IMR-90 (cell line): ENCODE results near the gene IL13RA1. TPM values are rescaled to one million over a fixed set of nuclear protein-coding genes. Genes with fewer than 3 reads are reported as not detected.

ENCODE experiments used
- ATAC-seq: fragments of 200-7000 bp; cut with Tn5 transposase; 2 replicates; pipeline ENCODE4 v1.9.1; 2020; ENCODE audit warnings: low read depth, mild to moderate bottlenecking, moderate library complexity
- BruUV-seq: library from RNA; stranded (reverse); fragments of 400-500 nt; replicated peaks from 2 replicates; lab custom pipeline; 2021; lab: Mats Ljungman, UMichigan
- CTCF ChIA-PET: fragments of 300-600 bp; formaldehyde crosslinking; extraction: SDS; loops from one replicate; lab custom pipeline; 2021; ENCODE audit warnings: antibody characterized with exemption; lab: Yijun Ruan, JAX
- POLR2A ChIA-PET: fragments of 300-600 bp; sonication (Branson Sonifier 250); formaldehyde crosslinking; loops from one replicate; lab custom pipeline; 2022; ENCODE audit warnings: antibody characterized with exemption; ENCODE audit not compliant: unreplicated experiment; lab: Charles Lee
- DNase-seq: peaks from one replicate; pipeline ENCODE4 v3.0.0; 2013
- H2AFZ ChIP-seq: replicated peaks from 2 replicates; pipeline ENCODE3; 2013; ENCODE audit warnings: low read length, mild to moderate bottlenecking; ENCODE audit not compliant: poor library complexity
- H2AK5ac ChIP-seq: 2 replicates; pipeline ENCODE4 v1.6.1; 2013; ENCODE audit warnings: low read depth, low read length, inconsistent platforms
- H2AK9ac ChIP-seq: replicated peaks from 2 replicates; pipeline ENCODE3; 2013; ENCODE audit warnings: mild to moderate bottlenecking, low read depth, low read length, moderate library complexity; ENCODE audit not compliant: poor library complexity
- H2BK120ac ChIP-seq: 2 replicates; pipeline ENCODE4 v1.6.1; 2013; ENCODE audit warnings: low read depth, low read length, inconsistent platforms
- H2BK15ac ChIP-seq: 3 replicates; pipeline ENCODE4 v1.6.1; 2013; ENCODE audit warnings: low read depth, low read length, inconsistent platforms
- H2BK20ac ChIP-seq: 2 replicates; pipeline ENCODE4 v1.6.1; 2013; ENCODE audit warnings: low read depth, mild to moderate bottlenecking, inconsistent platforms, low read length, moderate library complexity
- H2BK5ac ChIP-seq: 2 replicates; pipeline ENCODE4 v1.6.1; 2013; ENCODE audit warnings: mild to moderate bottlenecking, low read depth, low read length, inconsistent platforms; ENCODE audit not compliant: poor library complexity, severe bottlenecking
- H3K14ac ChIP-seq: replicated peaks from 2 replicates; pipeline ENCODE4 v1.6.1; 2013; ENCODE audit warnings: low read depth, low read length, inconsistent platforms
- H3K18ac ChIP-seq: 2 replicates; pipeline ENCODE4 v1.6.1; 2013; ENCODE audit warnings: low read depth, low read length, control low read depth
- H3K23ac ChIP-seq: 2 replicates; pipeline ENCODE4 v1.6.1; 2013; ENCODE audit warnings: low read depth, low read length, inconsistent platforms
- H3K27ac ChIP-seq: 2 replicates; pipeline ENCODE4 v1.5.1; 2013; ENCODE audit warnings: mild to moderate bottlenecking, control low read depth, low read length; ENCODE audit not compliant: insufficient read depth
- H3K27me3 ChIP-seq: 2 replicates; pipeline ENCODE4 v1.6.1; 2013; ENCODE audit warnings: low read length; ENCODE audit not compliant: control insufficient read depth, insufficient read depth
- H3K36me3 ChIP-seq: 2 replicates; pipeline ENCODE4 v1.6.1; 2013; ENCODE audit warnings: low read length, mixed read lengths; ENCODE audit not compliant: control insufficient read depth, insufficient read depth
- H3K4ac ChIP-seq: 2 replicates; pipeline ENCODE4 v1.6.1; 2013; ENCODE audit warnings: low read depth, low read length, inconsistent platforms
- H3K4me1 ChIP-seq: 2 replicates; pipeline ENCODE4 v1.6.1; 2013; ENCODE audit warnings: low read length, mixed read lengths; ENCODE audit not compliant: control insufficient read depth, insufficient read depth
- H3K4me2 ChIP-seq: 2 replicates; pipeline ENCODE4 v1.6.1; 2013; ENCODE audit warnings: low read depth, mild to moderate bottlenecking, control low read depth, low read length, moderate library complexity
- H3K4me3 ChIP-seq: 2 replicates; pipeline ENCODE4 v1.5.1; 2013; ENCODE audit warnings: low read depth, mild to moderate bottlenecking, control low read depth, low read length, moderate library complexity; ENCODE audit not compliant: insufficient read depth
- H3K56ac ChIP-seq: 2 replicates; pipeline ENCODE4 v1.6.1; 2013; ENCODE audit warnings: low read length, inconsistent platforms; ENCODE audit not compliant: insufficient read depth; ENCODE audit errors: extremely low read depth
- H3K79me1 ChIP-seq, 2 experiments: 2 replicates each; pipeline ENCODE4 v1.6.1; 2013; ENCODE audit warnings: low read length in 2 of 2, inconsistent platforms in 1 of 2, low read depth in 1 of 2
- H3K9ac ChIP-seq: 2 replicates; pipeline ENCODE4 v1.6.1; 2013; ENCODE audit warnings: low read depth, low read length, control low read depth
- H3K9me1 ChIP-seq: 2 replicates; pipeline ENCODE4 v1.6.1; 2013; ENCODE audit warnings: low read length, inconsistent platforms; ENCODE audit not compliant: insufficient read depth
- H3K9me3 ChIP-seq: 2 replicates; pipeline ENCODE4 v1.6.1; 2013; ENCODE audit warnings: low read length; ENCODE audit not compliant: control insufficient read depth, insufficient read depth
- H4K20me1 ChIP-seq: 2 replicates; pipeline ENCODE4 v1.6.1; 2013; ENCODE audit warnings: low read length, inconsistent platforms; ENCODE audit not compliant: insufficient read depth
- H4K5ac ChIP-seq: 2 replicates; pipeline ENCODE4 v1.6.1; 2013; ENCODE audit warnings: mild to moderate bottlenecking, low read depth, low read length, control low read depth
- H4K8ac ChIP-seq, 2 experiments: 2 replicates each; pipeline ENCODE4 v1.6.1; 2013; ENCODE audit warnings: low read depth in 2 of 2, low read length in 2 of 2, control low read depth in 1 of 2, inconsistent platforms in 1 of 2
- H4K91ac ChIP-seq: 2 replicates; pipeline ENCODE4 v1.6.1; 2013; ENCODE audit warnings: low read depth, low read length, inconsistent platforms; ENCODE audit not compliant: insufficient read depth
- BHLHE40 ChIP-seq: fragments of 150-350 bp; IDR thresholded peaks from 2 replicates; pipeline ENCODE4 v1.6.1; 2016; ENCODE audit warnings: mild to moderate bottlenecking, low read depth, low read length
- CEBPB ChIP-seq: IDR thresholded peaks from 2 replicates; pipeline ENCODE4 v1.6.1; 2012; ENCODE audit warnings: low read depth, low read length, improper control_type of control experiment
- CHD1 ChIP-seq: IDR thresholded peaks from 2 replicates; pipeline ENCODE4 v1.6.1; 2012; ENCODE audit warnings: low read depth, low read length, improper control_type of control experiment
- CTCF ChIP-seq: conservative IDR thresholded peaks from 2 replicates; pipeline ENCODE4 v1.5.1; 2012; ENCODE audit warnings: mild to moderate bottlenecking, low read depth, low read length, improper control_type of control experiment
- FOS ChIP-seq: fragments of 150-350 bp; IDR thresholded peaks from 2 replicates; pipeline ENCODE4 v1.6.1; 2016; ENCODE audit warnings: low read depth, low read length
- MAFK ChIP-seq: IDR thresholded peaks from 2 replicates; pipeline ENCODE4 v1.6.1; 2012; ENCODE audit warnings: low read depth, low read length, improper control_type of control experiment
- MAZ ChIP-seq: IDR thresholded peaks from 2 replicates; pipeline ENCODE4 v1.6.1; 2012; ENCODE audit warnings: low read depth, mild to moderate bottlenecking, low read length, improper control_type of control experiment, moderate library complexity, borderline replicate concordance
- MXI1 ChIP-seq: IDR thresholded peaks from 2 replicates; pipeline ENCODE4 v1.6.1; 2012; ENCODE audit warnings: low read depth, mild to moderate bottlenecking, low read length, moderate library complexity, borderline replicate concordance
- NFE2L2 ChIP-seq: fragments of 150-350 bp; IDR thresholded peaks from 2 replicates; pipeline ENCODE4 v1.6.1; 2016; ENCODE audit warnings: low read depth, mild to moderate bottlenecking, low read length
- POLR2A ChIP-seq: IDR thresholded peaks from 2 replicates; pipeline ENCODE4 v1.6.1; 2012; ENCODE audit warnings: mild to moderate bottlenecking, low read depth, low read length
- RAD21 ChIP-seq: IDR thresholded peaks from 2 replicates; pipeline ENCODE4 v1.6.1; 2012; ENCODE audit warnings: low read length, improper control_type of control experiment
- RCOR1 ChIP-seq: IDR thresholded peaks from 2 replicates; pipeline ENCODE4 v1.6.1; 2012; ENCODE audit warnings: mild to moderate bottlenecking, low read length, improper control_type of control experiment; ENCODE audit not compliant: insufficient replicate concordance
- RFX5 ChIP-seq: IDR thresholded peaks from 2 replicates; pipeline ENCODE4 v1.8.0; 2012; ENCODE audit warnings: low read depth, mild to moderate bottlenecking, low read length, moderate library complexity
- SMC3 ChIP-seq: fragments of 150-350 bp; IDR thresholded peaks from 2 replicates; pipeline ENCODE4 v1.6.1; 2016; ENCODE audit warnings: low read depth, mild to moderate bottlenecking, antibody characterized with exemption, low read length, moderate library complexity
- USF2 ChIP-seq: fragments of 150-350 bp; IDR thresholded peaks from 2 replicates; pipeline ENCODE4 v1.6.1; 2017; ENCODE audit warnings: mild to moderate bottlenecking, antibody characterized with exemption, low read length, low read depth
- WGBS, 2 experiments: methylation state at CpG; one replicate each; pipeline versions ENCODE4 v1.1.5 to v1.1.7; 2013; ENCODE audit warnings: missing lambda C conversion rate in 2 of 2; ENCODE audit not compliant: insufficient read length in 1 of 2; ENCODE audit errors: extremely low coverage in 2 of 2; 5-methylcytosine and 5-hydroxymethylcytosine counted together
- dilution Hi-C: fragments of 300-500 bp; cut with HindIII; formaldehyde crosslinking; loops from one replicate; pipeline ENCODE4 v1.14.3; 2018; ENCODE audit warnings: low sequenced_read_pairs; ENCODE audit not compliant: unreplicated experiment
- in situ Hi-C: fragments of 300-500 bp; cut with MboI; formaldehyde crosslinking; loops from 3 replicates; pipeline ENCODE4 v1.14.3; 2019; ENCODE audit warnings: low sequenced_read_pairs, inconsistent platforms, mixed read lengths
- intact Hi-C: fragments of 100-400 bp; cut with micrococcal nuclease; formaldehyde crosslinking; loops from 2 replicates; pipeline ENCODE4 v1.10.0; 2022
- polyA plus RNA-seq, 3 experiments: library from polyadenylated mRNA; depleted of rRNA; stranded (reverse); fragments of >200 nt; gene quantifications; 2 replicates each; pipeline ENCODE4 v1.2.3, GENCODE V29; 2012; ENCODE audit warnings: low replicate concordance in 1 of 3
- total RNA-seq: library from RNA; depleted of rRNA; stranded (reverse); fragments of >200 nt; gene quantifications from 2 replicates; pipeline ENCODE4 v1.2.3, GENCODE V29; 2012

The IL13RA1 gene
- total and polyA plus RNA-seq, 2 of the 4 experiments (the other 2 are of a cell fraction), result 24.2 to 31.7 TPM

DNA sequence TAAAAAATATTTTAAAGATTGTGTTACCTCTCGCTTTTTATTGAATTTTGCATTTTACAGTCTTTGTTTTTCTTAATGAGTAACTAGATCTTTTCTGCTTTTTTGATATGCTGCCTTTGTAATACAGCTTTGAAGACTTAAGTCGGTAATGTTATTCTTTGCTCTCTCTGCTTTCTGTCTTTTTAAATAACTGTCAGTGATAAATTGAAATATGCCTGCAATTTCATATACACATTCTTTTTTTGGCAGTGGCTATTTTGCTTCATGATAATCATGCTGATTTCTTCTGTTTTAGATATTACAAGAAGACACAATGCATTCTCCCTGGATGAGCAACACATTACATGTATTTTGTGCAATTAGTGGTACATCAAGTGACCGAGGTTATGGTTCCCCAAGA lies 42.0 kb upstream of the IL13RA1 start:
- no peaks in the 10 kb centered on the region for H3K79me1 ChIP-seq
- no peak overlapping the region for H2BK5ac ChIP-seq

More for the DNA sequence above, 42.0 kb upstream of the IL13RA1 start:
- BruUV-seq, result no TSS peak
- ChIA-PET CTCF (no interaction called here), POLR2A (no interaction called here)
- Histone ChIP-seq H4K5ac (no peak overlapping the region), H4K8ac (no peak overlapping the region), H3K56ac (no peak overlapping the region), H2BK15ac (no peak overlapping the region), H3K4me3 (no peak overlapping the region), H4K20me1 (no peaks in the 10 kb centered on the region), H2AK5ac (no peak overlapping the region), H3K14ac (no peak overlapping the region), H2AK9ac (no peak overlapping the region), H3K23ac (no peak overlapping the region), H3K4me2 (no peak overlapping the region), H2AFZ (no peak overlapping the region), H2BK20ac (no peak overlapping the region), H3K9me3 (no peaks in the 10 kb centered on the region), H3K27me3 (no peaks in the 10 kb centered on the region), H4K91ac (no peak overlapping the region), H3K4ac (no peak overlapping the region), H2BK120ac (no peak overlapping the region), H3K18ac (no peak overlapping the region), H3K27ac (no peak overlapping the region), H3K4me1 (no peaks in the 10 kb centered on the region), H3K36me3 (no peaks in the 10 kb centered on the region), H3K9me1 (no peaks in the 10 kb centered on the region), H3K9ac (no peak overlapping the region)
- DNase-seq (no peak), ATAC-seq (no peak)
- no peak for TF ChIP-seq RAD21
- TF ChIP-seq RCOR1, result no peak
- TF ChIP-seq RFX5, result no peak
- no peak for TF ChIP-seq FOS
- no peak for TF ChIP-seq MXI1
- no peak for TF ChIP-seq BHLHE40
- no peak for TF ChIP-seq CEBPB
- no peak for TF ChIP-seq MAZ
- no peak for TF ChIP-seq SMC3
- TF ChIP-seq CTCF, result no peak
- no peak for TF ChIP-seq POLR2A
- no peak for TF ChIP-seq CHD1
- TF ChIP-seq NFE2L2, result no peak
- no peak for TF ChIP-seq USF2
- TF ChIP-seq MAFK, result no peak
- dilution Hi-C loops, result no loop called here
- no CpG with 5 or more reads among the region's 3 CpGs for WGBS, 2 experiments
- intact Hi-C loops, result no loop called here
- in situ Hi-C loops, result no loop called here
